Measurements from ENCODE around the gene RNF113B.
A peak's percentile ranks its signal among the peaks of the same experiment; 100 is the strongest.

Gene RNF113B

DNA sequence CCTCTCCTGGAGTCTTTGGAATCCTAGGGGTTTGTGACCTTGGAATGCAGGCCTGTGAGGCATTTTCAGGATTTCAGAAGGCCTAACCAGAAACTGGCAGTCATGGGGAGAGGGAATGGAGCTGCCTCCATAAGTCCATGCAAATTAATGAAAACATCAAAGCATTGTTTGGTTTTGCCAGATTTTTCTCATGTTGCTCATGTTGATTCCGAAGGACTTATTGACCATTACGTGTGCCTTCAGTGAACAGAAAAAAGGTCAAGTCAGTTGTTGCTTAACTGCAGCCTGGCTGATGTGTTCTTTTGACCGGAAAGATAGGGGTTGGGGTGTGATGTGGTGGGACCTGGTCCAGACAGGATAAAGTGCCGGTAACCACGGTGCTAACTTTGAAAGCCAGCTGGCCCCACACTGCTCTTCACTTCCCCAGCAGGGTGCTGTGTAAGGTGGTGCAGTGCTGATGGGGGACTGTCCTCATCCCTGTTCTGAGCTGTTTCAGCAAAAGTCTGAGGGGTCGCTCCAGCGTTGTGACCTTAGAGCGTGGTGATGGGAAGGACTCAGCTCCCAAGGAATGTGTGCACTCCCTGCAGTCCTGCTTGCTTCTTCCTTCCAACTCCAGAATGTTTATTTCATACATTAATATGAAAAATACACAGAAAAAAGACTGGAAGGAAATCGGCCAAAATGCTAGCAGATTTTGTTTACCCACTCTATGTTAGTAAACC, 3.5 kb downstream of the RNF113B start:
- DNase-seq: peak; percentile 96

- no peak for DNase-seq
Measured at GRCh38 chr13:98172590-98173422, 4.3 kb downstream of the RNF113B start.

GRCh38 chr13:98171900-98172589, 5.0 kb downstream of the RNF113B start:
- DNase-seq: no peak

- DNase-seq: no peak
Measured at GRCh38 chr13:98169331-98169730, 7.7 kb downstream of the RNF113B start.

DNA sequence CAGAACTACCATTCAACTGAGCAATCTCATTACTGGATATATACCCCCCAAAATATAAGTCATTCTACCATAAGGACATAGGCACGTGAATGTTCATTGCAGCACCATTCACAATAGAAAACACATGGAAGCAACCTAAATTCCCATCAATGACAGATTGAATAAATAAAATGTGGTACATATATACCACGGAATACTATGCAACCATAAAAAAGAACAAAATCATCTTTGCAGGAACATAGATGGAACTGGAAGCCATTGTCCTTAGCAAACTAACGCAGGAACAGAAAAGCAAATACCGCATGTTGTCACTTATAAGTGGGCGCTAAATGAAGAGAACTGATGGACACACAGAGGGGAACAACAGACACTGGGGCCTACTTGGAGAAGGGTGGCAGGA, 14.1 kb downstream of the RNF113B start:
- DNase-seq: no peak

GRCh38 chr13:98158172-98158899, 18.7 kb downstream of the RNF113B start:
- DNase-seq: no peak

- DNase-seq: no peak
Measured at GRCh38 chr13:98157609-98158008, 19.5 kb downstream of the RNF113B start.

GRCh38 chr13:98157188-98157587, 19.9 kb downstream of the RNF113B start:
- DNase-seq: no peak

DNA sequence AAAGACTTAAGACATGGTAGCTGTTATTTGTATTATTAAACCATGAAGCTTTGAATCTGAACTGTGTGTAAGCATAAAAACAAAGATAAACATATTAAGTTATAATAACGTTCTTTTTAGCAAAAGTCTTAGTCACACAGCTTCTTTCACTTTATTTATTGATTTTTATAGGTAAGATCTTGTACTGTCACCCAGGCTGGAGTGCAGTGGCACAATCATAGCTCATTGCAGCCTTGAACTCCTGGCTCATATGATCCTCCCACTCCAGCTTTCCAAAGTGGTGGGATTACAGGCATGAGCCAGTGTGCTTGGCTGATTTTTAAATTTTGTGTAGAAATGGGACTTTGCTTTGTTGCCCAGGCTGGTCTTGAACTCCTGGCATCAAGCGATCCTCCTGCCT, 20.8 kb downstream of the RNF113B start:
- DNase-seq: no peak

- peak; percentile 79 for DNase-seq
Measured at GRCh38 chr13:98155475-98156109, 21.5 kb downstream of the RNF113B start.

DNA sequence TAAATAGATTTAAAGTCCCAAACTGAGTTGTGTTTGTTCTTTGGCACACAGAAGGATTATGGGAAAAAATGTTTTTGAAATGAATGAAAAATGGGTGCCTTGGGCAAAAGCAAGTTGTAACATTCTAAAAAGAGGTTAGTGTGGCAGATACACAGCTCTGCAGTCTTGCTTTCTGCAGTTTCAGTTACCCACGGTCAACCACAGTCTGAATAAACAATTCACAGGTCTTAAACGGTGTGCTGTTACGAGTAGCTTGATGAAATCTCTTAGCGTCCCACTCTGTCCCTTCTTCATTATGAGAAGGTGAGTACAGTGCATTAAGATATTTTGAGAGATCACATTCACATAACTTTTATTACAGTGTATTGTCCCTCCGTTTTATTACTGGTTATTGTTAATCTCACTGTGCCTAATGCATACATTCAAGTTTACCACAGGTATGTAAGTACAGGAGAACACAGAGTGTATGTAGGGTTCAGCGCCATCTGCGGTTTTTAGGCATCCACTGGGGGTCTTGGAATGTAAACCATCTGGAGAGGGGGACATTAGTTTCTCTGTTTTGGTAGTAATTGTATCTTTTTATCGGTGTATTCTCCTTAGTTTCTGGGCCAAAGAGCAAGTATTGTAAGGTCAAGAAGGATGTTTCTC, 26.1 kb downstream of the RNF113B start:
- no peak for DNase-seq

- DNase-seq: no peak
Measured at GRCh38 chr13:98147521-98147920, 29.5 kb downstream of the RNF113B start.

DNA sequence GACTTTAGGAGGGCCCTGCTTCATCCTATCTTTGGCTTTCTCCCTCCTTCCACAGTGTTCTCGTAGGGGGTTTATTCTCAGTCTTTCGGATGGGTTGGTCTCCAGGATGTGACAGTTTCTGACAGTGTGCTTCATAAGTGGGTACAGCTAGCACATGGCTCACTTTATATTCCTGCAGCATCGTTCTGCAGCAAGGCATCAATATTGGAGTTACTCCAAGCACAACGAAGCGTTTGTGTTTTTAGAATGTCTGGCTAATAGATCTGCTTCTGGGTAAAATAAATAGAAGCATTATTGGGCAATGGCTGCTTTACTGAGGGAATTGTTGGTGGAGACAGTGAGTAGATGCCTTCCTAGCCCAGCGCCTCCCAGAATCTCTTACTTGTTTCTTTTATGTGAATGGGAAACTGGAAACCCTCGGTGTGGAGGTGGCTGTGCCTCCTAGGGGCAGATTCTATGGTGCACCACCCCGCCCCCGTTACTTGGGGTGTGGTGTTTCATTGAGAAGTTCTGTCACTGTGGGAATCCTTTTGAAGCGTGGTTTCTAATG, 32.2 kb downstream of the RNF113B start:
- DNase-seq: peak; percentile 58

DNA sequence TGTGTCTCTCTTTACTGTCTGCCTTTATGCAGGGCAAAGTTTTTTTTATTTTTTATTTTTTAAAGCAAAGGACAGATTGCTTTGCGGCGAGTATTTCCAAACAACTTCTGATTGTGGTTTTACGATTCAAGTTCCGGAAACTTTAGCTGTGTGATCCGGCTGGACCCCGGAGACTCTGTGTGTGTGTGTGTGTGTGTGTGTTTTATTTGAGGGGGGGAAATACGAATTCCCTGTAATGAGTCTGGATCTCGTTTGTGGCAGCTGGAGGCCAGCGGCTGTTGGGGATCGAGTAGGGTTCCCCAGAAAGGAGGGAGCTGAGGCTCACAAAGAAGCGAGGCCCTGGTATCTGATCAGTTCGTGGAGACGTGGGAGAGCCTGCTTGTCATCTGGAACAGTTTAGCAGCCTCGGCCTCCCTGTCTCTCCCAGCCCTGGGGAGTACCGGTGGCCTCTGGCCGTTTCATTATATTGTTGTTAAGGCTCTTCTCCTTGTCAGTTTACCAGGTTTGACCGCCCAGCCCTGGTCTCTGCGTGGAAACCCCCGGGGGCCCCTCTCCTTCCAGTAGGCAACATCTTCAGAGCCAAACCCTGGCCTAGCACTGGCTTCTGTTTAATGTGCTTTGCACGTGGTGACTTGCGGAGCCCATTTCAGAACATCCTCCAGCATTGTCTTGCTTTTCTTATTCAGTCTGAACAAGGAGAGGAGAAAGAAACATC, 32.9 kb downstream of the RNF113B start:
- peak; percentile 44 for DNase-seq

GRCh38 chr13:98143601-98144026, 33.5 kb downstream of the RNF113B start:
- DNase-seq: peak; percentile 2

DNA sequence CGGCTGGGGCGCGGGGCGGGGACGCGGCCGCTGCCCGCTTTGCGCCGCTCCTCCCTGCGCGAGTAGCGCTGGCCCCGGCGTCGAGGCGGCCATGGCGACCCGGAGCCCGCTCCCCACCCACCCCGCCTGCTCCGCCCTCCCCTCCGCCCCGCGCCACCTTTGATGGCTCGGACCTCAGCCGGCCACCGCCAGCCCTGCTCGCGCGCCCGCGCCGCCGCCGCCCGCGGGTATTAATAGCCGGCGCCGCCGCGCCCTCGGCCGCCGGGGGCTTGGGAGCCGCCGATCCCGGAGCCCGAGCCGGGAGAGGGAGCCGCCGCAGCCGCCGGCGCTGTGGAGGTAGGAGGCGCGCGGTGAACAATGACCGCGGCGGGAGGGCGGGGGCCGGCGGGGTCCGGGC, 33.9 kb downstream of the RNF113B start:
- no peak for DNase-seq

DNA sequence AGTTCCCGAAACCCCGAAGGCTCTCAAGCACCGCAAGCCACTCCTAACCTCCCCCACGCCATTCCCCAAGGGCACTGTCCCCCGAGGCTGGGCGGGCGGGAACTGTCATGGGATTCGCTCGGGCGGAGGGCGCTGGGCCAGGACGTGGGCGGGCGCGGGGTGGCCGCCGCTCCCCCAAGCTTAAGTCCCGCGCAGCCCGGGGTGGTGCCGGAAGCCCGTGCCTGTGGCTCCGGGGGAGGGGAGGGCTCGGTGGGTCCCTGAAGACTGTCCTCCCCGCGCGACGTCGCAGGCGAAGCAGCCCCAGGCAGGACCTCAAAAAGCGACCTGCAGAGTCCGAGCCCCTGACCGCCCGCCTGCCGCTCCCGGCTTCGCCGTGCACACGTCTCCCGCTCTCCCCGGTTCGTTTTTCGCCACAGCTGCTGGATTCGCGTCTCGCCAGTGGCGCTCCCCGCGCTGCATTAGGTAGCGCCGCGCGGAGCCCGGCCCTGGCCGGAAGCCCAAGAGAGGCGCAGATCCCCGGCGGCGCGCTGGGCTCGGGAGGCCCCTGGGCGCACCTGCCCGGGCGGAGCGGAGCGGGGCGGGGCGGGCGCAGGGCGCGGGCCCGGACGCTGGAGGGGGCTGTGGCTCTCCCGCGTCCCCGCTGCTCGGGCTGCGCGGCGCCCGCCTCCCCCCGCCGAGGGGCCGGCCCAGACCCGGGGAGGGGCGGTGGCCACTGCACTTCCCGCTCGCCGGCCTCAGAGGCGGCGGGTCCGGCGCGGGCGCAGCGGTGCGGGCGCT, 34.5 kb downstream of the RNF113B start, which contains the start of gene FARP1:
FARP1 (plus strand) TSS at position 715 of the 777 bp plus-strand sequence. CDS start 70,149 bp downstream, outside the sequence.
- peak; percentile 62 for DNase-seq

DNA sequence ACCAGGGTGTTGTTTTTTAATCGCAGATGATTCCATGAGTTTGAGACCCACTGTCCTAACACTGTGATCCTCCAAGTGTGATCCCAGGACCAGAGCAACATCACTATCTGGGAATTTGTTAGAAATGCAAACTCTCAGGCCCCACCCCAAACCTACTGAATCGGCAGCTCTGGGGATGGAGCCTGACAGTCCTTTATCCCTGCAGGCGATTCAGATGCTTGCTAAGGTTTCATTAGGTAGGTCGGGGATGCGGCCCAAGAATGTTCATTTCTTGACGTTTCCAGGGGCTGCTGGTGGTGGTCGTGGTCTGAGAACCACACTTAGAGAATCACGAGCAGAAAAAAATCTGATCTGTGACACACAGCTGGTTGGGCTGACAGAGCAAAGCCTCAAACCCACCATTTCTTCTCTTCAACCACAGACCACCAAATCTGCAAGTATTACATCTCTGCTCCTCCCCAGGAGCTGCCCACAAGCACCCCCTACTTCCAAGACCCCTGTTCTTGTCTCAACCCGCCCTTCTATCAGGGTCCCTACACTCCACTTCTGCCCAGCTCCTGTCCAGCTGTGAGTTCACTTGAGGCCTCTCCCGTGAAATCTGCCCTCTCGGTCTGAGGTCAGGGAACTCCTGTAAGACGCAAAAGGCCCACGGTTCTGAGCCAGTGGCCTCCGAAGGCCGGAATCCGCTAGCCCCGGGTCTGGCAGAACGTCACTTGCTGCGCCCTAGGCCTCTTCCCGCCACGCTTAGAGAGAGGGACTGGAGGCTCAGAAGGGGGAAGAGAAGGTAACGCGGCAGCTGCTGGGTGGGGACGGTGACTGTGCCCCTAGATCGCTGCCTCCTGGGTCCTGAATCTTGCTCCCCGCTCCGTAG, 35.3 kb downstream of the RNF113B start:
- no peak for DNase-seq

GRCh38 chr13:98141091-98141490, 36.0 kb downstream of the RNF113B start:
- no peak for DNase-seq
